Upper lobe of right lung (tissue), 1 donor: ENCODE data around the gene PHOX2A. TPM values are rescaled to one million over a fixed set of nuclear protein-coding genes. Genes with fewer than 3 reads are reported as not detected.

Experiments
- ATAC-seq: fragments of 200-7000 bp; cut with Tn5 transposase; one replicate; pipeline ENCODE4 v1.9.1; 2020; ENCODE audit warnings: mild to moderate bottlenecking, moderate library complexity
- DNase-seq: peaks from one replicate; pipeline ENCODE4 v3.0.0-alpha.2; 2020
- H3K27ac ChIP-seq: fragments of 200-600 bp; one replicate; pipeline ENCODE4 v1.8.0; 2022
- H3K27me3 ChIP-seq: fragments of 200-600 bp; one replicate; pipeline ENCODE4 v1.8.0; 2022; ENCODE audit warnings: mild to moderate bottlenecking
- H3K36me3 ChIP-seq: fragments of 200-600 bp; one replicate; pipeline ENCODE4 v1.8.0; 2022
- H3K4me1 ChIP-seq: fragments of 200-600 bp; one replicate; pipeline ENCODE4 v1.8.0; 2022
- H3K4me3 ChIP-seq: fragments of 200-600 bp; one replicate; pipeline ENCODE4 v1.8.0; 2022; ENCODE audit warnings: mild to moderate bottlenecking
- H3K9me3 ChIP-seq: fragments of 200-600 bp; one replicate; pipeline ENCODE4 v1.8.0; 2022
- intact Hi-C: fragments of 100-400 bp; cut with DNase I; formaldehyde crosslinking; loops from one replicate; pipeline ENCODE4 v1.11.0; 2022
- total RNA-seq: library from RNA; stranded (reverse); fragmentation: NEBNext Ultra II Directional; extraction: Animal tissue kit (Norgen Biotek cat#: 25700); gene quantifications from one replicate; pipeline ENCODE4 v1.2.1, GENCODE V29; 2021
- TF ChIP-seq, protein P1 (sequence below): fragments of 200-600 bp; IDR thresholded peaks from one replicate; pipeline ENCODE4 v1.8.0; 2022; ENCODE audit warnings: antibody characterized with exemption
- donor health status: DM: no; HTN: yes; CAD: no; lungs with severe emphysema.

The PHOX2A gene
- total RNA-seq, 1 donor from 2014 or later = not detected

DNA sequence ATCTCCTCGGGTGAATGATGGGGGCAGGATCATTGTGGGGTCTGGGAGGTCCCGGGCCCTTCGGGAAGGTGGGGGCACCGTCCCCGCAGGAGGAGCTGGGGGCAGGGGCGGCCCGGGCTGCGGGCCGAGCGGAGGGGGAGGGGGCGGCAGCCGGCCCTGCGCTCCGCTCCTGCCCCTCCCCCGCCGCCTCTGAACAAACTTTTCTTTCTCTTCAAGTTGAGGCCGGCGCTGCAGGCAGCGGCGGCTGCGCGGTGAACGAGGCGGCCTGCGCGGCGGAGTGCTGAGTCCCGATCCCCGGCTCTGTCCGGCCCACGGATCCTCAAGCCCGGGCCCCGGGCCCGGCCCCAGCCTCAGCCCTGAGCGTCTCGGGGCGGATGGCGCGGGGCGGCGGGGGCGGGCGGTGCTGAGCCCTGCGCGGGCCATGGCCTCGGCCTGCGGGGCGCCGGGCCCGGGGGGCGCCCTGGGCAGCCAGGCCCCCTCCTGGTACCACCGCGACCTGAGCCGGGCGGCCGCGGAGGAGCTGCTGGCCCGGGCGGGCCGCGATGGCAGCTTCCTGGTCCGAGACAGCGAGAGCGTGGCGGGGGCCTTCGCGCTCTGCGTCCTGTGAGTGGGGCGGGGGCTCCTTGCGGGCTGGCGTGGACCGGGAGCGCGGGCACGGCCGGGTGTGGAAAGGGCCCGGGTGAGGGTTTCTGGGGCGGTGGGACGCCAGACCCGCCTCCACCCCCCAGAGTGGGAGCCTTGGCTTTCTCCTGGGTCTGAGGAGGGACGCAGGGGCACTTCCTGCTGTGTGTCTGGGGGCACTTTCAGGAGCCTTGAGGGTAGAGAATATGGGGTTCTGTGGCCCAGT, 19.2 kb downstream of the PHOX2A start, which contains the start of gene INPPL1:
TSS of gene INPPL1 (plus strand) at position 204 of the 847 bp plus-strand sequence. CDS start at position 422, 218 bp downstream.
- intact Hi-C loops = no loop called here
- no peaks in the 10 kb centered on the region for H3K27me3 ChIP-seq
- ATAC-seq = peak; percentile 12
- H3K4me3 ChIP-seq = peak within 1 kb of the TSS; percentile 85
- peak within 1 kb of the TSS; percentile 96 for H3K27ac ChIP-seq
- TF ChIP-seq, protein P1, sequence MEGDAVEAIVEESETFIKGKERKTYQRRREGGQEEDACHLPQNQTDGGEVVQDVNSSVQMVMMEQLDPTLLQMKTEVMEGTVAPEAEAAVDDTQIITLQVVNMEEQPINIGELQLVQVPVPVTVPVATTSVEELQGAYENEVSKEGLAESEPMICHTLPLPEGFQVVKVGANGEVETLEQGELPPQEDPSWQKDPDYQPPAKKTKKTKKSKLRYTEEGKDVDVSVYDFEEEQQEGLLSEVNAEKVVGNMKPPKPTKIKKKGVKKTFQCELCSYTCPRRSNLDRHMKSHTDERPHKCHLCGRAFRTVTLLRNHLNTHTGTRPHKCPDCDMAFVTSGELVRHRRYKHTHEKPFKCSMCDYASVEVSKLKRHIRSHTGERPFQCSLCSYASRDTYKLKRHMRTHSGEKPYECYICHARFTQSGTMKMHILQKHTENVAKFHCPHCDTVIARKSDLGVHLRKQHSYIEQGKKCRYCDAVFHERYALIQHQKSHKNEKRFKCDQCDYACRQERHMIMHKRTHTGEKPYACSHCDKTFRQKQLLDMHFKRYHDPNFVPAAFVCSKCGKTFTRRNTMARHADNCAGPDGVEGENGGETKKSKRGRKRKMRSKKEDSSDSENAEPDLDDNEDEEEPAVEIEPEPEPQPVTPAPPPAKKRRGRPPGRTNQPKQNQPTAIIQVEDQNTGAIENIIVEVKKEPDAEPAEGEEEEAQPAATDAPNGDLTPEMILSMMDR = no peak
- H3K36me3 ChIP-seq = peaks cover 19% of the 10 kb centered on the region
- DNase-seq = peak; percentile 86
- peaks cover 26% of the 10 kb centered on the region for H3K4me1 ChIP-seq
- H3K9me3 ChIP-seq = no peaks in the 10 kb centered on the region

DNA sequence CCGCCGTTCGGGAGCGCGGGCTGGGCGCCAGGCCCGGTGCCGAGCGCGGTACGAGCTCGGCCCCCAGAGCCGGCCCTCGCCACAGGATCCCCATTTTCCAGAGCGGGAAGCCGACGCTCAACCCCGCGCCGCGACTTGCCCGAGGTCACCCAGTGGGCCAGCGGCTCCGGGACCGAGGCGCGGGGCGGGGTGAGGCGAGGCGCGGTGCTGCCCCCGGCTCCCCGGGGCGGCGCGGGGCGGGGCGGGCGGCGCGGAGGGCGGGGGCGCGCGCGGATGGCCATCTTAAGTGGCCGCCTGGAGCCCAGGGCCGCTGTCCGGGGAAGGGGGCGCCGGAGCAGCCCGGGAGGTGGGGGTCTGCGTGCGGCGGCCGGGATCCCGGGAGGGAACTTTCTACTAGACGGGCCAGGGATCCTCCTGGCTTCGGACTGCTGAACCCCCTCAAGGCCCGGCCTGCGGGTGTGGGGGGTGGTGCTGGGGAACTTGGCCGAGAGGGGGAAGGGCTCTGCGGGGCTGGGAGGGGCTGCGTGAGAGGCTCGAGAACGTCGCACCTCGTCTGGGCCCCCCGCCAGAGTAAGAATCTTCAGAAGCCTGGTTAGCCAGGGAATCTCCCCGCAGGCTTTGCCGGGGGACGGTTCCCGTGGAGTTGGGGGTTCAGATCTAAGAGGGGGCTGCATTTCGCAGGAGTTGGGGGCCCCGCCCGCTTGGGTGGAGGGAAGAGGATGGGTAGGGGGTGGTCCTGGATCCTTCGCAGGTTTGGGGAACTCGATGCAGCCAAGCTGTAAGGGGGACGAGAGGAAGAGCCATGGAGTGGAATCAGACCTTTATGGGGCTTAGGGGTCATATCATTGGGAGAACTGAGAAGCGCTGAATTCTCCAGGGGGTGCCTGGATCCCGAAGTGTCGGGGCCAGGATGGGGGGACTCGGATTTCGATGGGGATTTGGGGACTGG, 20.1 kb downstream of the PHOX2A start:
- intact Hi-C loops = no loop called here
- TF ChIP-seq, protein P1 = no peak
- Histone ChIP-seq H3K9me3 (no peaks in the 10 kb centered on the region), H3K36me3 (peaks cover 10% of the 10 kb centered on the region), H3K27me3 (no peaks in the 10 kb centered on the region), H3K27ac (peak overlapping the region; percentile 96), H3K4me1 (peaks cover 26% of the 10 kb centered on the region), H3K4me3 (peak overlapping the region; percentile 85)
- ATAC-seq (peak; percentile 79), DNase-seq (peak; percentile 90)

GRCh38 chr11:72222907-72223614, 20.9 kb downstream of the PHOX2A start:
- peaks cover 1% of the 10 kb centered on the region for H3K36me3 ChIP-seq
- H3K27ac ChIP-seq = peak overlapping the region; percentile 96
- intact Hi-C loops = no loop called here
- H3K4me3 ChIP-seq = peak overlapping the region; percentile 85
- peak; percentile 98 for DNase-seq
- TF ChIP-seq, protein P1 = peak; percentile 23
- H3K9me3 ChIP-seq = no peaks in the 10 kb centered on the region
- H3K4me1 ChIP-seq = peaks cover 26% of the 10 kb centered on the region
- no peaks in the 10 kb centered on the region for H3K27me3 ChIP-seq
- ATAC-seq = peak; percentile 91

DNA sequence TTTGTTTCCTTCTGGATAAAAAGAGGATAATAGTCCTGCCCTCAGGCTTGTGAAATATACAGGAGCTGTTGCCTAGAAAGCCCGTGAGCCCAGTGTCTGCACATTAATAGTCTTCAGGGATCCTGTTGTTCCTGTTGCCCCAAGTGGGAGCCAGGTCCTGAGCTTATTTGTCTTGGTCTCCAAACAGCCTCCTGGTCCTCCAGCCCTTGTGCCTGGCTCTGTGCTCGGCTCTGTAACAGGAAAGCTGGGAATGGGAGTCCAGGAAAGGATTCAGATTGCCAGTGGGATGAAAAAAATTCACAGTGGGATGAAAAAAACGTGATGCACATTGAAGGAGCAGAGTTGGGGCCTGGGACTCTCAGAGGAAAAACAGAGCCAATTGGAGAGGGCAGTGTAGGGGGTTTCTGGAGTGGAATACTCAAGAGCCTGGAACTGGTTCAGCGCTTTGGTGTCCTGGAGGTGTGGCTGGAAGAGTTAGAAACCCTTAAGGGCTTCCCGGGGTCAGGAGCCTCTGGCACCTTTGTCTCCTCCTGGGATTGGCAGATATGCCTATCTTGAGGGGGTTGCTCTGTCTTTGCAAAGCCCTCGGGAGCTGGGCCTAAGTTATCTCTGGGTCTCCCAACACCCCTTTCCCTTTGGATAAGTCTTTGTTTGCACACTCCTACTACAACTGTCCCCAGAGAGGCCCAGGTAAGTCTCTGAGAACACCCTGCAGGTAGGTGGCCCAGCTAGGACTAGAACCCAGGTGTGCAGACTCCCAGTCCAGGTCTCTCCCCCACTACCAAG, 21.7 kb downstream of the PHOX2A start:
- H3K27me3 ChIP-seq = no peaks in the 10 kb centered on the region
- TF ChIP-seq, protein P1 = no peak
- H3K4me1 ChIP-seq = peaks cover 26% of the 10 kb centered on the region
- intact Hi-C loops = no loop called here
- H3K9me3 ChIP-seq = no peaks in the 10 kb centered on the region
- peak overlapping the region; percentile 85 for H3K4me3 ChIP-seq
- H3K36me3 ChIP-seq = no peaks in the 10 kb centered on the region
- peak overlapping the region; percentile 96 for H3K27ac ChIP-seq
- ATAC-seq = no peak
- DNase-seq = no peak
